ENCODE results near the gene C18orf63.
A peak's percentile ranks its signal among the peaks of the same experiment; 100 is the strongest.
"Not testable (repeated sequence)": the region's sequence is repeated elsewhere in the genome, so short reads cannot be mapped to it uniquely, and the experiment has no call there.

The C18orf63 gene

DNA sequence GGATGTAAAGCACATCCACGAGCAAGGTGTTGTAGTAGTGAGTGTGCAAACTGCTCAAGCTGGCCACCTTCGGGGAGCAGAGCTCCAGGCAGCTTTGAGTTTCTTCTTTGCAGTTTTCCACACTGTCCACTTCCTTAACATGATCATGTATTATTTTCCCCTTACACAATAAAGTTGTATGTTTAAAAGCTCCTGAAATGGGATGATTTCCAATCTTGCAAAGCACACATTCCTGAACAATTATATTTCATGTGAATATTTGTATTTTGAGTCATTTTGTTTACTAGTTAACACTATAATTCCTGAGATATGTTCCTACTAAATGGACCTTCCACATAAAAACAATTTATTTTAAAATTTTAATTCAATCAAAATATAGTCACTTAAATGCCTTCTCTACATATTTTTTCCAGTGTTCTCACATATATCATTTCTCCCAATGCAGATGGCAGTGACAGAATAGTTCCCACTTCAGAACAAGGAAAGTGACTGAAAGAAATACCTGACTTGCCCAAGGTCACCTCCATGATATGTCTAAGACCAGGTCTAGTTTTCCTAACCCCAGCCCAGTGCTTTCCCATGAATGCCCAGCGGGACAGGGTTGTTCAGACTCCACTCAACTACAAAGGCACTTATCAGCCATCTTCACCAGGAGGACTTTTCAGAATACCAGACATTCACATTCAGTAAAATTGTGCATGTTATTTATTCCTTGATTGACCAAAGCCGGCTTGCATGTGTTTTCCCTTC is 29.4 kb upstream of the C18orf63 start:
- DNase-seq (ENCODE audit: low spot score): no peak

GRCh38 chr18:74286856-74287255 is 28.8 kb upstream of the C18orf63 start:
- DNase-seq (ENCODE audit: low spot score): no peak

GRCh38 chr18:74288041-74288440 is 27.6 kb upstream of the C18orf63 start:
- DNase-seq (ENCODE audit: low spot score): no peak

DNA sequence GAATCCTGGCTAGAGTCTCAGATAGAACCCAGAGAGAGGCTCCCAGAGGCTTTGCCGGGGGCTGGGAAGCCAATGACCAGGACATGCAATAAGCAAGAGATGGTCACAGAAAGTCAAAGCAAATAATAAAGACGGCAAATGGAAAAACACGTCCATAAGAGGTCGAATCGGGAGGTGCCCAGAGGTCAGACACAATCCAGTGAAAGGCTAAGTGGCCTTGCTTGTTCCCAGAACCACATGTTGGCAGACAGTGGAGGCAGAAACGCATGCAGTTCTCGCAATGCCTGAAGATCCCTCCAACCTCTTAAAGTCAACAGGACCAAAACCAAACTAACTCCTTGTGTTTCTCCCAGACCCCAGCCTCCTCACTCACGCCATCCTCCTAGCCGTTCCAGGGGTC is 26.9 kb upstream of the C18orf63 start:
- no peak for DNase-seq (ENCODE audit: low spot score)

DNA sequence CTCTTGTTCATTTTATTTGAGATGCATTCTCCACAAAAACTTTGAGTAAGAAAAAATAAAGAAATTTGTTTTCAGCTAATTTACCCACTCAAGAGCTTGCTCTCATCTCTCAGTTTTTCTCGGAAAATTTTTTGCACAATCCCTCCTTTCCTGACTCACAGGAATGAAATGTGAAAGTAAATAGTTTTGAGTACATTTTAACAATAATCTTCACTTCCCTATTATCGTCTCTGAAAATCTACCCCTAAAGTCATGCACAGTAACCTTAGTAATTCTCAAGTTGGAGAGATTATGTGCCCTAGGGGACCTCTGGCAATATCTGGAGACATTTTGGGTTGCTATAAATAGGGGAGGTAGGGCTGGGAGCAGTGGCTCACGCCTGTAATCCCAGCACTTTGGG is 26.5 kb upstream of the C18orf63 start:
- no peak for DNase-seq (ENCODE audit: low spot score)

GRCh38 chr18:74290021-74290420 is 25.6 kb upstream of the C18orf63 start:
- DNase-seq (ENCODE audit: low spot score): no peak

GRCh38 chr18:74290794-74291471 is 24.7 kb upstream of the C18orf63 start:
- DNase-seq (ENCODE audit: low spot score): peak; percentile 67

- DNase-seq (ENCODE audit: low spot score): peak; percentile 33
These were observed 24.2 kb upstream of the C18orf63 start for GRCh38 chr18:74291472-74291770.

GRCh38 chr18:74291771-74292540 is 23.7 kb upstream of the C18orf63 start, which contains the start of gene CYB5A:
TSS of gene CYB5A (minus strand) at chr18:74291963. CDS start at chr18:74291875, 88 bp downstream.
- DNase-seq (ENCODE audit: low spot score): peak; percentile 99

- DNase-seq (ENCODE audit: low spot score): no peak
These were observed 23.1 kb upstream of the C18orf63 start for GRCh38 chr18:74292541-74292858.

DNA sequence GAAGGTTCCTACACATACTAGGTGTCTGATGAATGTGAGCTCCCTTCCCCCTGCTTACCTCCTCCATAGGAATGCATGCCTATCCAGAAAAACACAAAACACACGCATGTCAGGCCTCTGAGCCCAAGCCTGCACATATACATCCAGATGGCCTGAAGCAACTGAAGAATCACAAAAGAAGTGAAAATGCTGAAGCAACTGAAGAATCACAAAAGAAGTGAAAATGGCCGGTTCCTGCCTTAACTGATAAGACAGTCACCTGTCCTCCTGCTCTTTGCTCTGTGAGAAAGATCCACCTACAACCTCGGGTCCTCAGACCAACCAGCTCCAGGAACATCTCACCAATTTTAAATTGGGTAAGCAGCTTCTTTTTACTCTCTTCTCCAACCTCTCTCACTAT is 22.7 kb upstream of the C18orf63 start:
- DNase-seq (ENCODE audit: low spot score): not testable (repeated sequence)

- no peak for DNase-seq (ENCODE audit: low spot score)
These were observed 21.1 kb upstream of the C18orf63 start for GRCh38 chr18:74294526-74294925.

GRCh38 chr18:74299162-74299561 is 16.5 kb upstream of the C18orf63 start:
- no peak for DNase-seq (ENCODE audit: low spot score)

DNA sequence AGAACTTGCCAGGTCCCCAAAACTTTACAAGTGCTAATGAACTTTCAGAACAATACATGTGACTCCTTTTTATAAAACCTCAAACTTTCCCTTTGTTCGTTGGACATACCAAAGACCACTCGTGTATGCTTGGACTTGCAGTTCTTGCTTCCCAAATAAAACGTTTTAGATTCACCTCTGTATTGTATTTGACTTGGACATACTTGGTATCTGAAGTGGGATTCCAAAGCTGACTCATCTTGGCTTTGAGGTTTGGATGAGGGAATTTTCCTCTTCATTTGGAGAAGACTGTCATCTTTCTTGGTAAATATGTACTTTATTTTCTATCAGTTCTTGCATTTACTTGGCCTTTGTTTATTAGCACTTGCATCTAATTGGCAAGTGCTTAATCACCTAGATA is 15.9 kb upstream of the C18orf63 start:
- DNase-seq (ENCODE audit: low spot score): no peak

DNA sequence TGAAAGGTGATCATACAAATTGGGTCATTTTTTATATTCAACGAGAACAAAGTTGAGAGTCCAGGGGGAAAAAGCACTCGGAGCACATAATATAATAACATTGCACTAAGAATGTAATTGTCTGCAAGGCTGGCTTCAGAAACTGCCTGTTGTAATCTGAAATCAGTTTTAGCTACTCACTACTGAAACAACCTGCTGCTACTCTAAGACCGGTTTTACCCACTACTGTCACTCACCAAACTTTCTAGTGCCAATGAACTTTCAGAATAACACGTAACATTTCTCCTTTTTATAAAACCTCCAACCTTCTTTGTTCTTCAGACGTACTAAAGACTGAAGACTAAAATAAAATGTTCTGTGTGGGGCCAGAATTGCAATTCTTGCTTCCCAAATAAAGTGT is 12.3 kb upstream of the C18orf63 start:
- DNase-seq (ENCODE audit: low spot score): no peak

- DNase-seq (ENCODE audit: low spot score): no peak
These were observed 11.7 kb upstream of the C18orf63 start for GRCh38 chr18:74303936-74304335.

GRCh38 chr18:74310411-74310810 is 5.2 kb upstream of the C18orf63 start:
- DNase-seq (ENCODE audit: low spot score): peak; percentile 18

DNA sequence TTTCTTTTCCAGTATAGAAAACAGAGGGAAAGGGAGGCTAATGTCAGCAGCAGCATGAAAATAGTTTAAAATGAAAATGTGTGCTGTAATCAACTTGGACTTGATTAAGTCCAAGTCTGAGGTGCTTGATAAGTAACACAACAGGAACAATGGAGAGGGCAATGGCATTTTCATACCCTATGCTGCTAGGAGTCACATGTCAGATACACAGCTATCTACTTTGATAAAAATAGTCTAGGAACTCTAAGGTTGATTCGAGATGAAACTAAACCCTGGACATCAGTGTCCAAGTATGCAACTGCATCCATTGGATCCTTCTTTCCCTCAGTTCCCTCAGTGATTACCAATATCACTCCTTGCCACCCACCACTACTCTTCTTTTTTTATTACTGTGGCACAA is 4.6 kb upstream of the C18orf63 start:
- no peak for DNase-seq (ENCODE audit: low spot score)

- DNase-seq (ENCODE audit: low spot score): no peak
These were observed 728 bp upstream of the C18orf63 start for GRCh38 chr18:74314759-74315463.

DNA sequence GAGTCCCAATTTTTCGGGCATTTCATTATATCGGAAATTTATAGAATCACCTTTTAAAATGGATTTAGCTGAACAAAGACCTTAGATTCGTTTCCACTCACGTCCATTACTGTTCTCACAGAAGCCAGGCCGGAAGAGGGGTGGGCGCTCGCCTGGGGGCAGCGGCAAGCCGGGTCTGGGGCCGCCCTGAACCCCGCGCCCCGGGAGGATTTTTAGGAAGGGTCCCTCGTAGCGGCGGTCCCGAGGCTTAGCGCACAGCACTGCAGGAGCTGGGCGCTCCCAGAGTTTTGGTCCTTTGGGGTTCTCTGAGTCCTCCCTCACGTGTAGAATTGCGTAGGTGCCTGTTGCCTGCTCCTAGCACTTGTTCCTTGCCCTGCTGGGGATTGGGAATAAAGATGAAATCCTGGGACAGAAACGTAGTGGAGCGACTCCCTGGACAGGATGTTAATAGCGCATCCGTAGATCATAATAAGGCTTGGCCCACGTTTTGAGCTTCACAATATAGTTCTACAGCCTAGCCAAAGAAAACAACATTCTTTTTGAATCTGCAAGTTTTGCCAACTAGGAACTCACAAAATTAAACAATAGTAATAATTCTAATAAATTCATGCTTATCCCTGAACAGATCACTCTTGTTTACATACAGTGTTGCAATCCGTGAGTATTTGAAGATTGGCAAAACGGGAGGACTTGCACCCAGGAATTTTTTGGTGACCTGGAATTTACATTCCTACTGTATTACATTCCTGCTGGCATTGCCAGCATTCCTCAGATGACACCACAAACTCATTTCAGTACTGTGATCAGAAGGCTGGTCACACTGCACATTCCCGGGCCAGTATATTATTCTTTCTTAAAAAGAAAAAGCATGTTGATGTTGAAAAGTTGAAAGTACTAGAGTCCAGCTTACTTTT is 875 bp downstream of the C18orf63 start:
- DNase-seq (ENCODE audit: low spot score): peak; percentile 28

- no peak for DNase-seq (ENCODE audit: low spot score)
These were observed 10.6 kb downstream of the C18orf63 start for GRCh38 chr18:74326231-74326630.

Data from iPS-NIHi11 (cell line).